Measurements from ENCODE around the gene PTOV1. TPM values are rescaled to one million over a fixed set of nuclear protein-coding genes. Genes with fewer than 3 reads are reported as not detected.
"Not testable (repeated sequence)": the region's sequence is repeated elsewhere in the genome, so short reads cannot be mapped to it uniquely, and the experiment has no call there.

PTOV1 gene
- total RNA-seq, 2 experiments from 2014 or later, result 99.7 to 102 TPM

GRCh38 chr19:49809160-49809940 lies 41.6 kb upstream of the PTOV1 start:
- peak overlapping the region; percentile 83 for H3K4me3 Mint-ChIP-seq
- no peaks in the 10 kb centered on the region for H3K27me3 Mint-ChIP-seq
- ATAC-seq (ENCODE audit: low read depth), result peak; percentile 12

GRCh38 chr19:49809941-49810389 lies 41.0 kb upstream of the PTOV1 start:
- ATAC-seq (ENCODE audit: low read depth), result no peak

More at GRCh38 chr19:49809160-49809940, 41.6 kb upstream of the PTOV1 start:
- Mint-ChIP-seq H3K4me1 (peaks cover 34% of the 10 kb centered on the region), H3K27ac (peak overlapping the region; percentile 82), H3K9me3 (no peaks in the 10 kb centered on the region), H3K36me3 (peaks cover 6% of the 10 kb centered on the region)
- DNase-seq, result peak; percentile 68
- POLR2A ChIA-PET, result interaction anchor here (0.5 to 1.6 kb wide), 4 partner anchors 9 to 43 kb away, joined by 3 to 4 read pairs (median 4); partner anchors contain the start of gene MED25

GRCh38 chr19:49811328-49811727 lies 39.6 kb upstream of the PTOV1 start:
- ATAC-seq (ENCODE audit: low read depth) (no peak), DNase-seq (no peak)
- Mint-ChIP-seq H3K27ac (no peak overlapping the region), H3K27me3 (no peaks in the 10 kb centered on the region), H3K36me3 (peaks cover 2% of the 10 kb centered on the region), H3K9me3 (no peaks in the 10 kb centered on the region), H3K4me1 (peaks cover 32% of the 10 kb centered on the region), H3K4me3 (no peak overlapping the region)
- POLR2A ChIA-PET, result interaction anchor here (0.7 to 0.8 kb wide), 3 partner anchors 64 to 1642 kb away, joined by 3 read pairs; no protein-coding TSS in a partner anchor

More at GRCh38 chr19:49809941-49810389, 41.0 kb upstream of the PTOV1 start:
- no peaks in the 10 kb centered on the region for H3K27me3 Mint-ChIP-seq
- POLR2A ChIA-PET, result interaction anchor here (1.1 kb wide), 1 partner anchor 44 kb away, joined by 4 read pairs; no protein-coding TSS in a partner anchor
- no peaks in the 10 kb centered on the region for H3K9me3 Mint-ChIP-seq
- H3K4me3 Mint-ChIP-seq, result peak overlapping the region; percentile 83
- peaks cover 36% of the 10 kb centered on the region for H3K4me1 Mint-ChIP-seq
- peaks cover 6% of the 10 kb centered on the region for H3K36me3 Mint-ChIP-seq
- H3K27ac Mint-ChIP-seq, result peak overlapping the region; percentile 36
- DNase-seq, result no peak

GRCh38 chr19:49812452-49812996 lies 38.4 kb upstream of the PTOV1 start:
- DNase-seq, result no peak
- Mint-ChIP-seq H3K27me3 (no peaks in the 10 kb centered on the region), H3K9me3 (no peaks in the 10 kb centered on the region), H3K4me1 (peaks cover 31% of the 10 kb centered on the region), H3K36me3 (peaks cover 2% of the 10 kb centered on the region), H3K4me3 (peak overlapping the region; percentile 86), H3K27ac (peak overlapping the region; percentile 88)
- POLR2A ChIA-PET, result interaction anchor here (0.9 to 2.1 kb wide), 5 partner anchors 36 to 1204 kb away, joined by 3 to 17 read pairs (median 7); partner anchors contain the start of genes AKT1S1 and PTOV1
- ATAC-seq (ENCODE audit: low read depth), result no peak

GRCh38 chr19:49812997-49813861 lies 37.7 kb upstream of the PTOV1 start, which contains the start of gene FUZ:
TSS of gene FUZ (minus strand) at chr19:49813292. CDS start at chr19:49813106, 186 bp downstream.
- Mint-ChIP-seq H3K4me3 (peak within 1 kb of the TSS; percentile 86), H3K36me3 (peaks cover 2% of the 10 kb centered on the region), H3K9me3 (no peaks in the 10 kb centered on the region), H3K27me3 (no peaks in the 10 kb centered on the region), H3K27ac (peak within 1 kb of the TSS; percentile 88), H3K4me1 (peaks cover 27% of the 10 kb centered on the region)
- ATAC-seq (ENCODE audit: low read depth) (peak; percentile 72), DNase-seq (peak; percentile 85)
- POLR2A ChIA-PET, result interaction anchor here (0.7 to 2.1 kb wide), 9 partner anchors 20 to 1205 kb away, joined by 3 to 17 read pairs (median 4); partner anchors contain the start of genes ADM5, AKT1S1, PNKP and PTOV1

- ATAC-seq (ENCODE audit: low read depth) (no peak), DNase-seq (no peak)
- Mint-ChIP-seq H3K36me3 (peaks cover 2% of the 10 kb centered on the region), H3K4me3 (peak overlapping the region; percentile 55), H3K9me3 (no peaks in the 10 kb centered on the region), H3K27me3 (no peaks in the 10 kb centered on the region), H3K27ac (no peak overlapping the region), H3K4me1 (peaks cover 26% of the 10 kb centered on the region)
- POLR2A ChIA-PET, result interaction anchor here (0.8 to 2.1 kb wide), 4 partner anchors 20 to 172 kb away, joined by 3 to 17 read pairs (median 6); partner anchors contain the start of genes PTOV1 and SCAF1
Observed at GRCh38 chr19:49814010-49814409, 36.9 kb upstream of the PTOV1 start.

- POLR2A ChIA-PET, result no interaction called here
- peaks cover 27% of the 10 kb centered on the region for H3K4me1 Mint-ChIP-seq
- no peak for ATAC-seq (ENCODE audit: low read depth)
- DNase-seq, result peak; percentile 21
- H3K27me3 Mint-ChIP-seq, result no peaks in the 10 kb centered on the region
- no peak overlapping the region for H3K4me3 Mint-ChIP-seq
- H3K27ac Mint-ChIP-seq, result no peak overlapping the region
- no peaks in the 10 kb centered on the region for H3K9me3 Mint-ChIP-seq
- H3K36me3 Mint-ChIP-seq, result peaks cover 5% of the 10 kb centered on the region
Observed at GRCh38 chr19:49816590-49816989, 34.4 kb upstream of the PTOV1 start.

- Mint-ChIP-seq H3K9me3 (no peaks in the 10 kb centered on the region), H3K27me3 (no peaks in the 10 kb centered on the region), H3K4me3 (peak within 1 kb of the TSS; percentile 97), H3K4me1 (peaks cover 22% of the 10 kb centered on the region), H3K27ac (peak within 1 kb of the TSS; percentile 99), H3K36me3 (peaks cover 5% of the 10 kb centered on the region)
- DNase-seq (peak; percentile 95), ATAC-seq (ENCODE audit: low read depth) (peak; percentile 73)
- POLR2A ChIA-PET, result interaction anchor here (0.6 to 2.6 kb wide), 9 partner anchors 9 to 101 kb away, joined by 3 to 23 read pairs (median 4); partner anchors contain the start of genes AKT1S1, AP2A1, PTOV1 and TBC1D17
Observed at GRCh38 chr19:49817964-49818648, 32.9 kb upstream of the PTOV1 start, which contains the start of gene MED25. TSS of gene MED25 (plus strand) at chr19:49818289. CDS start at chr19:49818342, 53 bp downstream.

- Mint-ChIP-seq H3K27ac (peak overlapping the region; percentile 99), H3K4me1 (peaks cover 21% of the 10 kb centered on the region)
- POLR2A ChIA-PET, result interaction anchor here (0.7 to 2.6 kb wide), 7 partner anchors 10 to 102 kb away, joined by 3 to 23 read pairs (median 4); partner anchors contain the start of genes AP2A1 and PTOV1
Observed at GRCh38 chr19:49818649-49819370, 32.1 kb upstream of the PTOV1 start.

GRCh38 chr19:49819452-49820115 lies 31.4 kb upstream of the PTOV1 start:
- POLR2A ChIA-PET, result interaction anchor here (0.6 to 2.6 kb wide), 5 partner anchors 11 to 103 kb away, joined by 3 to 23 read pairs (median 3); partner anchors contain the start of gene PTOV1
- Mint-ChIP-seq H3K4me3 (peak overlapping the region; percentile 97), H3K4me1 (peaks cover 18% of the 10 kb centered on the region), H3K27ac (peak overlapping the region; percentile 99)
- DNase-seq; H3K27me3 Mint-ChIP-seq; H3K9me3 Mint-ChIP-seq; ATAC-seq (ENCODE audit: low read depth); H3K36me3 Mint-ChIP-seq: not testable (repeated sequence)

More at GRCh38 chr19:49818649-49819370, 32.1 kb upstream of the PTOV1 start:
- DNase-seq, result no peak
- H3K4me3 Mint-ChIP-seq, result peak overlapping the region; percentile 97
- H3K27me3 Mint-ChIP-seq, result no peaks in the 10 kb centered on the region
- no peaks in the 10 kb centered on the region for H3K9me3 Mint-ChIP-seq
- ATAC-seq (ENCODE audit: low read depth), result no peak
- H3K36me3 Mint-ChIP-seq, result peaks cover 8% of the 10 kb centered on the region

- Mint-ChIP-seq H3K27ac (peak overlapping the region; percentile 42), H3K4me3 (no peak overlapping the region), H3K36me3 (peaks cover 8% of the 10 kb centered on the region), H3K4me1 (peaks cover 16% of the 10 kb centered on the region), H3K9me3 (no peaks in the 10 kb centered on the region), H3K27me3 (no peaks in the 10 kb centered on the region)
- ATAC-seq (ENCODE audit: low read depth) (no peak), DNase-seq (no peak)
- POLR2A ChIA-PET, result interaction anchor here (1.1 to 2.6 kb wide), 2 partner anchors 30 to 41 kb away, joined by 3 to 23 read pairs; partner anchors contain the start of gene PTOV1
Observed at GRCh38 chr19:49820125-49820524, 30.8 kb upstream of the PTOV1 start.
